HuH-7 (cell line): Measurements from ENCODE around the gene NAGS.
"Not testable (repeated sequence)": the region's sequence is repeated elsewhere in the genome, so short reads cannot be mapped to it uniquely, and the experiment has no call there.

Experiments
- DNase-seq: peaks from one replicate; pipeline ENCODE4 v3.0.0; 2011; ENCODE audit warnings: low spot score

NAGS gene

GRCh38 chr17:44004077-44004760 is at the start of gene NAGS:
Gene NAGS (plus strand): TSS chr17:44004622. CDS start chr17:44004664, 42 bp downstream.
- peak; percentile 72 for DNase-seq

- DNase-seq: no peak
Measured at GRCh38 chr17:43956222-43956621, 48.2 kb upstream of the NAGS start.

- no peak for DNase-seq
Measured at GRCh38 chr17:43958748-43959352, 45.6 kb upstream of the NAGS start.

GRCh38 chr17:43961292-43961691 is 43.1 kb upstream of the NAGS start:
- DNase-seq: not testable (repeated sequence)

- no peak for DNase-seq
Measured at GRCh38 chr17:43961954-43962353, 42.5 kb upstream of the NAGS start.

- no peak for DNase-seq
Measured at GRCh38 chr17:43962479-43962878, 41.9 kb upstream of the NAGS start.

- no peak for DNase-seq
Measured at GRCh38 chr17:43966276-43966675, 38.1 kb upstream of the NAGS start.

- no peak for DNase-seq
Measured at GRCh38 chr17:43967251-43967875, 37.1 kb upstream of the NAGS start.

GRCh38 chr17:43970366-43970765 is 34.1 kb upstream of the NAGS start:
- DNase-seq: no peak

- DNase-seq: not testable (repeated sequence)
Measured at GRCh38 chr17:43971436-43971835, 33.0 kb upstream of the NAGS start.

GRCh38 chr17:43972444-43973212 is 31.8 kb upstream of the NAGS start:
- DNase-seq: not testable (repeated sequence)

GRCh38 chr17:43974382-43975266 is 29.8 kb upstream of the NAGS start:
- no peak for DNase-seq

GRCh38 chr17:43975898-43976297 is 28.5 kb upstream of the NAGS start:
- no peak for DNase-seq

GRCh38 chr17:43976963-43977837 is 27.2 kb upstream of the NAGS start:
- no peak for DNase-seq

GRCh38 chr17:43978078-43978477 is 26.3 kb upstream of the NAGS start:
- no peak for DNase-seq

GRCh38 chr17:43979011-43979410 is 25.4 kb upstream of the NAGS start:
- DNase-seq: no peak

GRCh38 chr17:43979671-43980070 is 24.8 kb upstream of the NAGS start:
- no peak for DNase-seq

- no peak for DNase-seq
Measured at GRCh38 chr17:43982171-43982570, 22.3 kb upstream of the NAGS start.

GRCh38 chr17:43983196-43983514 is 21.3 kb upstream of the NAGS start:
- no peak for DNase-seq

- DNase-seq: peak; percentile 67
Measured at GRCh38 chr17:43983515-43984411, 20.7 kb upstream of the NAGS start.
